ENCODE results near the gene LMO7.
"Not testable (repeated sequence)": the region's sequence is repeated elsewhere in the genome, so short reads cannot be mapped to it uniquely, and the experiment has no call there.

Gene LMO7

DNA sequence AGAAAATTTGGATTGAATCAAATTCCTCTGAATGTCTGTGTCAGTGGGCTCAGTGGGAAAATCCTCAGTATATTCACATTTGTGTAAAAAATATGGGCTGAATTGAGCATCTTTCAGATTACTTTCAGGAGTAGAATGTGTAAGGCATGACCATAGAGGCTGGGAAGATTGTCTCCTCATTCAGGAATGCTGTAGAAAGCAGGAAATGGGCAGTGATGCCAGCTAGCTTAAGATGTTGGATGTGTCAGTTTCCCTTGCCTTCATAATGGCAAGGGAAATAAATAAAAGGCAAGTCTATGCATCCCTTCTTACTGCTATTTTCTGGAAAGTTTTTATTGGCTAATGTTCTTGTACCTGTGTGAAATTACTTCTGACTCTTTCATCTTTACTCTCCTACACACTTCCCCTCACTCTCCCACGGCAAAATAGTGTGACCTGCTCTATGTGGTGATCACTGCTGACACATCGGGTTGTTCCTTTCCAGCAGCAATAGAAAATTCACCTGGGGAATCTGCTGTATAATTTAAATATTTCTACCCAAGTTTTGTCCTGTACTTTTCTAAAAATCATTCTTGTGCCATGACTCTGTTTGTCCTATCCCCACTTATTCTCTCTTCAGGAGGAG lies 103.2 kb downstream of the LMO7 start:
- no peak for TF ChIP-seq JUND (IDR thresholded peaks at IDR 0.05; ENCODE audit: low read depth)
- in situ Hi-C loops (cut with HindIII; ENCODE audit: low pct_unique_long_range_greater_than_20kb, low sequenced_read_pairs), result no loop called here
- DNase-seq (ENCODE audit: low read depth in 1 of 2, low spot score in 1 of 2), result no peak

DNA sequence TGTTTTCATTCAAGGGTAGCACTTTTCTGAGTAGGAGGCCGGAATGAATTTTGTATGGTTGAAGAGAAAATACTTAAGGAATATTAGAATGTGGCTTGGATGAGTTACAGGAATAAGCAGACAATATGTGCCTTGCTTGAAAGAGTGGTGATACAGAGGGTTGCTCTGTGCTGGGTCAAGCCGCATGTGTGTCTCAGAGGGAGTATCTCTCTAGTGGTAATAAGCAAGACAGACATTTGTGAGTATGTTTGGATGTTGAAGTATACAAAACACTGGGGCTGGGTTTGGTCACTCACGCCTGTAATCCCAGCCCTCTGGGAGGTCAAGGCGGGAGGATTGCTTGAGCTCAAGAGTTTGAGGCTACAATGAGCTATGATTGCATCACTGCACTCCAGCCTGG lies 103.9 kb downstream of the LMO7 start:
- in situ Hi-C loops (cut with HindIII; ENCODE audit: low pct_unique_long_range_greater_than_20kb, low sequenced_read_pairs), result no loop called here
- no peak for DNase-seq (ENCODE audit: low read depth in 1 of 2, low spot score in 1 of 2)
- no peak for TF ChIP-seq JUND (IDR thresholded peaks at IDR 0.05; ENCODE audit: low read depth)

- in situ Hi-C loops (cut with HindIII; ENCODE audit: low pct_unique_long_range_greater_than_20kb, low sequenced_read_pairs); DNase-seq (ENCODE audit: low read depth in 1 of 2, low spot score in 1 of 2): not testable (repeated sequence)
Measured at GRCh38 chr13:75743072-75743471, 106.9 kb downstream of the LMO7 start.

- DNase-seq (ENCODE audit: low read depth in 1 of 2, low spot score in 1 of 2), result no peak
- in situ Hi-C loops (cut with HindIII; ENCODE audit: low pct_unique_long_range_greater_than_20kb, low sequenced_read_pairs), result no loop called here
- TF ChIP-seq JUND (IDR thresholded peaks at IDR 0.05; ENCODE audit: low read depth), result no peak
Measured at GRCh38 chr13:75744127-75744526, 108.0 kb downstream of the LMO7 start.

DNA sequence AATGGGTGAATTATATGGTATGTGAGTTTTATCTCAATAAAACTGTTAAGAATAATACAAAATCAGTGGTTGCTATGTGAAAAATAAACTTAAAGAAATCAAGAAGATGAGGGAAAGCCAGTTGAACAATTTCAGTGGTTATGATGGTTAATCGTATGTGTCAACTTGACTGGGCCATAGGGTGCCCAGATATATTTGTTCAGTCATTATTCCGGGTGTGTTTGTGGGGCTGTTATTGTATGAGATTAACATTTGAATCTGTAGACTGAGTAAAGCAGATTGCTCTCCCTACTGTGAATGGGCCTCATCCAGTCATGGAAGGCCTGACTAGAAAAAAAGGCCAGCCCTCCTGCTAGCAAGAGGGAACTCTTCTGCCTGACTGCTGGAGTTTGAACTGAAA lies 109.3 kb downstream of the LMO7 start:
- no peak for DNase-seq (ENCODE audit: low read depth in 1 of 2, low spot score in 1 of 2)
- in situ Hi-C loops (cut with HindIII; ENCODE audit: low pct_unique_long_range_greater_than_20kb, low sequenced_read_pairs), result no loop called here
- TF ChIP-seq JUND (IDR thresholded peaks at IDR 0.05; ENCODE audit: low read depth), result no peak

DNA sequence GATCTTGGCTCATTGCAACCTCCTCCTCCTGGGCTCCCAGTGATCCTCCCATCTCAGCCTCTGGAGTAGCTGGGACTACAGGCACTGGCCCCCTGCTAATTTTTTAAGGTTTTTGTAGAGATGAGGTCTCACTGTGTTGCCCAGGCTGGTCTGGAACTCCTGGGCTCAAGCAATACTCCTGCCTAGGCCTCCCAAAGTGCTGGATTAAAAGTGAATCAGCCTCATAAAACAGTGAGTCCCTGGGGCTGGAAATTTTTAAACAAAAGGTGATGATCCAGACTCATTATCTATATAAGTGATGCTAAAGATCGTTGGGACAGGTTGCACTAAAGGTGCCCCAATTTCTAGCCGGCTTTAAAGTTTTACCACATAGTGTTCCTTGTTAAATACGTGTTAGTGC lies 112.7 kb downstream of the LMO7 start:
- in situ Hi-C loops (cut with HindIII; ENCODE audit: low pct_unique_long_range_greater_than_20kb, low sequenced_read_pairs), result no loop called here
- no peak for TF ChIP-seq JUND (IDR thresholded peaks at IDR 0.05; ENCODE audit: low read depth)
- DNase-seq (ENCODE audit: low read depth in 1 of 2, low spot score in 1 of 2), result no peak

DNA sequence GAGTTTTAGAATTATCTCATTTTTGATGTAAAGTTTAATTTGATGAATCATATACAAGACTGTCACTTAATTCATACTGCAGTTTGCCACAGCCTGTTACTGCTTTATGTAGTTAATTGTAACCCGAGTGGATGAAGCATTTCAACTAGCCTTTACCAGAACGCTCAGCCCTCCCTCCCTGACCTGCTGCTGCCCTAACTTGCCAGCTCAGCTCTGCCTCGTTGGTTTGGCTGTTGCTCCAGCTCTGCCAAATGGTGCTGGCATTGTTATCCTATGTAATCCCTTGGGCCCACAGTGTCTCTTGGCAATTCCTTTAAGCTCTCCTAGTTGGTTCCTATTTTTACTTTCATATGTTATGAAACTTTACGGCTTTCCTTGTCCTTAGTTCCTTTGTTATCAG lies 113.3 kb downstream of the LMO7 start:
- no peak for DNase-seq (ENCODE audit: low read depth in 1 of 2, low spot score in 1 of 2)
- in situ Hi-C loops (cut with HindIII; ENCODE audit: low pct_unique_long_range_greater_than_20kb, low sequenced_read_pairs), result no loop called here
- no peak for TF ChIP-seq JUND (IDR thresholded peaks at IDR 0.05; ENCODE audit: low read depth)

DNA sequence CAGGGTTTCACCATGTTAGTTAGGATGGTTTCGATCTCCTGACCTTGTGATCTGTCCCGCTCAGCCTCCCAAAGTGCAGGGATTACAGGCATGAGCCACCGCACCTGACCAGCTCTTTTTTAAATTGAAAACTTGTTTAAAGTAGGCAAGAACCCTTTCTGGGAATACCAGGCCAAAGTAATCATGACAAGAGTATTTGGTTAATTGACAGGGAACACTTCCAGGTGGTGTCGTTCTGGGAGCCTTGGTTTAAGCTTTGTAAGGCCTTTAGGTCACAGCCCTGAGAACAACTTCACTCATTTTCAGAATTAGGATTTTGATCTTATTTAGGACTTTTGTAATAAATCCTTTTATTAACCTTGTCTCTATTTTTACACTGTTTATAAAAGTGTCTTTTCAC lies 115.2 kb downstream of the LMO7 start:
- TF ChIP-seq JUND (IDR thresholded peaks at IDR 0.05; ENCODE audit: low read depth), result no peak
- DNase-seq (ENCODE audit: low read depth in 1 of 2, low spot score in 1 of 2), result no peak
- in situ Hi-C loops (cut with HindIII; ENCODE audit: low pct_unique_long_range_greater_than_20kb, low sequenced_read_pairs), result no loop called here

DNA sequence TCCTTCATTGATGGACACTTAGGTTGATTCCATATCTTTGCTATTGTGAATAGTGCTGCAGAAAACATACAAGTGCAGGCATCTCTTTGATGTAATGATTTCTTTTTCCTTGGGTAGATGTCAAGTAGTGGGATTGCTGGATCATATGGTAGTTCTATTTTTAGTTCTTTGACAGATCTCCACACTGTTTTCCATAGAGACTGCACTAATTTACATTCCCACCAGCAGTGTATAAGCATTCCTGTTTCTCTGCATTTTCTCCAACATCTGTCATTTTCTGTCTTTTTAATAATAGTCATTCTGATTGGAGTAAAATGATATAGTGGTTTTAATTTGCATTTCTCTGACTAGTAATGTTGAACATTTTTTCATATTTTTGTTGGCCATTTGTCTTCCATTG lies 116.7 kb downstream of the LMO7 start:
- TF ChIP-seq JUND (IDR thresholded peaks at IDR 0.05; ENCODE audit: low read depth), result no peak
- in situ Hi-C loops (cut with HindIII; ENCODE audit: low pct_unique_long_range_greater_than_20kb, low sequenced_read_pairs), result no loop called here
- no peak for DNase-seq (ENCODE audit: low read depth in 1 of 2, low spot score in 1 of 2)

- no peak for DNase-seq (ENCODE audit: low read depth in 1 of 2, low spot score in 1 of 2)
- no peak for TF ChIP-seq JUND (IDR thresholded peaks at IDR 0.05; ENCODE audit: low read depth)
- in situ Hi-C loops (cut with HindIII; ENCODE audit: low pct_unique_long_range_greater_than_20kb, low sequenced_read_pairs), result no loop called here
Measured at GRCh38 chr13:75754936-75755335, 118.8 kb downstream of the LMO7 start.

- no peak for TF ChIP-seq JUND (IDR thresholded peaks at IDR 0.05; ENCODE audit: low read depth)
- in situ Hi-C loops (cut with HindIII; ENCODE audit: low pct_unique_long_range_greater_than_20kb, low sequenced_read_pairs), result no loop called here
- no peak for DNase-seq (ENCODE audit: low read depth in 1 of 2, low spot score in 1 of 2)
Measured at GRCh38 chr13:75757336-75757735, 121.2 kb downstream of the LMO7 start.

DNA sequence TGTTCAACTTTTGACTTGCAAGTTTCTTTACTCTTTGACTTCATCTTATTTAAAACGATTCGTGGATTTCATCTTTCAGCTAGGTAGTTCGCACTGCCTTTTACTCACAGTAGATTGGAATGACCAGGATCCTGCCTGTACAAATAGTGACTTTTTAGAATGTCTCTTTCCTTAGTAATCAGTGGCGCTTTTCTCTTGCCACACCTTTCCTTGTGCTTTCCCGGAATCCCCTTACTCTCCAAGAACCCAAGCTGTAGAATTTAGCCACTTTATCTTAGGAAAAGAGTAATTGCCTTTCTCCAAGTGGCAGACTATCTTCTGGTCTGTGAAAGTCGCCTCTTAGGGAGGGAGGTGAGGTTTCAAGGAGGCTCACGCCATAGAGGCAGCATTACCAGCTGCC lies 123.4 kb downstream of the LMO7 start:
- TF ChIP-seq JUND (IDR thresholded peaks at IDR 0.05; ENCODE audit: low read depth), result no peak
- in situ Hi-C loops (cut with HindIII; ENCODE audit: low pct_unique_long_range_greater_than_20kb, low sequenced_read_pairs), result no loop called here
- no peak for DNase-seq (ENCODE audit: low read depth in 1 of 2, low spot score in 1 of 2)

GRCh38 chr13:75760131-75761021 lies 124.2 kb downstream of the LMO7 start:
- in situ Hi-C loops (cut with HindIII; ENCODE audit: low pct_unique_long_range_greater_than_20kb, low sequenced_read_pairs), result no loop called here
- peak; percentile 13 to 68 for DNase-seq (ENCODE audit: low read depth in 1 of 2, low spot score in 1 of 2)
- TF ChIP-seq JUND (IDR thresholded peaks at IDR 0.05; ENCODE audit: low read depth), result no peak
